C4-2B (cell line): ENCODE measurements around the gene SVOPL.

Experiments used
- ZFX ChIP-seq: fragments of 450-650 bp; IDR thresholded peaks from 2 replicates; pipeline ENCODE4 v1.6.1; 2017
- TF ChIP-seq, protein P1 (sequence below): fragments of 450-650 bp; conservative IDR thresholded peaks from 2 replicates; pipeline ENCODE4 v1.5.1; 2017; ENCODE audit warnings: mild to moderate bottlenecking

DNA sequence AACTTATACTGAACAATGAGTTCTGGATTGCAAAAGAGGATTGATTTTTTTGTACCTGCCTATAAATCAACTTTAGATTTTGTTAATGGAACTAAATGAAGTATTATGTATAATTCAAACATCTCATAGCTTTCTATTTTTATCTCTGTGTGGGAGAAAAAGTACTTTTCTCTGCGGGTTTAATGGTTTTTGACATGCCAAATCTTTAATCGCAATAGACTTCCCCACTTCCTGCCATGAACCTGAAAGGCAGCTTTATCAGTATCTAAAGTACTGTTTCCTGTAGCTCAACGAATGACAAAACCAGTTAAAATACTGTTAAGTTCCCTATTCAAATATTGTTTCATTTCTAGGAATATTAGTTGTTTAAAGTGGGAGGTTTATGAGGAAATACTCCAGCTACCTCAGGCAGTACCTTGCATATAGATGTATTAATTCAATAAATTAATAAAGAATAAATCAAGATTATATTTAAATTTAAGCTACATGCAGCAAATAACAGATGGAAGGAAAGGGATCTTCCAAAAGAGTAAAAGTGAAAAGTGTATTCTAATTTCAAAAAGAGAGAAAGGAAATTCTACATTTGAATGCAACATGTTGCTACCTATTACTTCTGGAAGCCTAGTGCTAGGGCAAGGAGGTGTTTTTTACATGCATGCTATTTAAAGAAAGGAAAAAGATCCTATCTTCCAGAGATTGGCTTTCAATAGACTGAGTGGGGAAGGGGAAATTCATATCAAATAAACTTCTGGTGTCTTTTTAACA, 75.9 kb downstream of the SVOPL start:
- TF ChIP-seq, protein P1, sequence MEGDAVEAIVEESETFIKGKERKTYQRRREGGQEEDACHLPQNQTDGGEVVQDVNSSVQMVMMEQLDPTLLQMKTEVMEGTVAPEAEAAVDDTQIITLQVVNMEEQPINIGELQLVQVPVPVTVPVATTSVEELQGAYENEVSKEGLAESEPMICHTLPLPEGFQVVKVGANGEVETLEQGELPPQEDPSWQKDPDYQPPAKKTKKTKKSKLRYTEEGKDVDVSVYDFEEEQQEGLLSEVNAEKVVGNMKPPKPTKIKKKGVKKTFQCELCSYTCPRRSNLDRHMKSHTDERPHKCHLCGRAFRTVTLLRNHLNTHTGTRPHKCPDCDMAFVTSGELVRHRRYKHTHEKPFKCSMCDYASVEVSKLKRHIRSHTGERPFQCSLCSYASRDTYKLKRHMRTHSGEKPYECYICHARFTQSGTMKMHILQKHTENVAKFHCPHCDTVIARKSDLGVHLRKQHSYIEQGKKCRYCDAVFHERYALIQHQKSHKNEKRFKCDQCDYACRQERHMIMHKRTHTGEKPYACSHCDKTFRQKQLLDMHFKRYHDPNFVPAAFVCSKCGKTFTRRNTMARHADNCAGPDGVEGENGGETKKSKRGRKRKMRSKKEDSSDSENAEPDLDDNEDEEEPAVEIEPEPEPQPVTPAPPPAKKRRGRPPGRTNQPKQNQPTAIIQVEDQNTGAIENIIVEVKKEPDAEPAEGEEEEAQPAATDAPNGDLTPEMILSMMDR = no peak
- no peak for TF ChIP-seq ZFX
